Vagina (tissue), 2 donors: ENCODE measurements around the gene FHIP2A.

Experiments used
- CTCF ChIP-seq, 3 experiments: fragments of 450-650 bp in 2 of 3; fragments of 200-600 bp in 1 of 3; sonication (generic) in 1 of 3; IDR thresholded peaks; one replicate each; pipeline ENCODE4 v1.5.1; 2017 to 2019; ENCODE audit warnings: antibody characterized with exemption in 3 of 3, mild to moderate bottlenecking in 2 of 3, moderate library complexity in 2 of 3
- POLR2A ChIP-seq, 2 donors: fragments of 450-650 bp; IDR thresholded peaks; one replicate each; pipeline ENCODE4 v1.6.1; 2017; ENCODE audit warnings: antibody characterized with exemption in 2 of 2, mild to moderate bottlenecking in 2 of 2, moderate library complexity in 2 of 2

GRCh38 chr10:114821915-114822443 is 399 bp downstream of the FHIP2A start:
- TF ChIP-seq CTCF (IDR thresholded peaks at IDR 0.05) (no peak), POLR2A (IDR thresholded peaks at IDR 0.05) (no peak)
